Upper lobe of left lung (tissue), 6 donors: ENCODE data around the gene ST3GAL3. TPM values are rescaled to one million over a fixed set of nuclear protein-coding genes. Genes with fewer than 3 reads are reported as not detected.

ENCODE experiments used
- ATAC-seq, 2 donors: fragments of 200-7000 bp; cut with Tn5 transposase; one replicate each; pipeline ENCODE4 v1.9.1; 2022; ENCODE audit warnings: mild to moderate bottlenecking in 2 of 2, moderate library complexity in 2 of 2; ENCODE audit not compliant: low FRiP score in 2 of 2
- DNase-seq, 2 donors: peaks; one replicate each; pipeline ENCODE4 v3.0.0-alpha.2; 2019 to 2020
- H3K27ac ChIP-seq, 4 donors: fragments of 200-600 bp; sonication (generic); one replicate each; pipeline ENCODE4 v1.5.1; 2016 to 2019
- H3K27me3 ChIP-seq, 4 donors: fragments of 200-600 bp; sonication (generic); one replicate each; pipeline ENCODE4 v1.5.1; 2017 to 2019
- H3K36me3 ChIP-seq, 4 donors: fragments of 200-600 bp; sonication (generic); one replicate each; pipeline ENCODE4 v1.5.1; 2016 to 2019
- H3K4me1 ChIP-seq, 4 donors: fragments of 200-600 bp; sonication (generic); one replicate each; pipeline ENCODE4 v1.5.1; 2018 to 2019
- H3K4me3 ChIP-seq, 4 donors: fragments of 200-600 bp; sonication (generic); one replicate each; pipeline ENCODE4 v1.5.1; 2017 to 2019; ENCODE audit warnings: mild to moderate bottlenecking in 2 of 4, moderate library complexity in 1 of 4
- H3K9me3 ChIP-seq, 4 donors: fragments of 200-600 bp; sonication (generic); one replicate each; pipeline ENCODE4 v1.5.1; 2018 to 2019
- EP300 ChIP-seq, 4 donors: sonication (generic); formaldehyde crosslinking; IDR thresholded peaks; one replicate each; pipeline ENCODE4 v1.5.1; 2017; ENCODE audit warnings: antibody characterized with exemption in 4 of 4, control low read depth in 2 of 4
- POLR2A ChIP-seq, 4 donors: fragments of 450-650 bp; IDR thresholded peaks; one replicate each; pipeline ENCODE4 v1.5.1; 2016 to 2017; ENCODE audit warnings: antibody characterized with exemption in 4 of 4, mild to moderate bottlenecking in 2 of 4
- POLR2AphosphoS5 ChIP-seq, 2 donors: sonication (generic); formaldehyde crosslinking; IDR thresholded peaks; one replicate each; pipeline ENCODE4 v1.5.1; 2017; ENCODE audit warnings: antibody characterized with exemption in 2 of 2
- WGBS, 2 donors: methylation state at CpG; one replicate each; pipeline ENCODE4 v1.1.5; 2017 to 2018; 5-methylcytosine and 5-hydroxymethylcytosine counted together
- total RNA-seq, 6 donors: library from RNA; depleted of rRNA in 4 of 6; stranded (reverse); fragments of >200 nt in 4 of 6; gene quantifications; one replicate each; pipeline versions ENCODE4 v1.1.0 to v1.2.1, GENCODE V29; 2016 to 2021
- TF ChIP-seq, protein P1 (sequence below), 6 experiments: fragments of 450-650 bp in 4 of 6; fragments of 200-600 bp in 2 of 6; sonication (generic) in 2 of 6; IDR thresholded peaks; one replicate each; pipeline ENCODE4 v1.5.1; 2016 to 2019; ENCODE audit warnings: antibody characterized with exemption in 6 of 6
- donor health status: DM: no; HTN: no; CAD: no; lungs with moderate emphysema.
- donor health status: DM: no; HTN: yes; CAD: no; lungs with severe emphysema.

ST3GAL3 gene
- total RNA-seq, 6 donors from 2014 or later, result 14.4 to 46.1 (median 19.2) TPM

DNA sequence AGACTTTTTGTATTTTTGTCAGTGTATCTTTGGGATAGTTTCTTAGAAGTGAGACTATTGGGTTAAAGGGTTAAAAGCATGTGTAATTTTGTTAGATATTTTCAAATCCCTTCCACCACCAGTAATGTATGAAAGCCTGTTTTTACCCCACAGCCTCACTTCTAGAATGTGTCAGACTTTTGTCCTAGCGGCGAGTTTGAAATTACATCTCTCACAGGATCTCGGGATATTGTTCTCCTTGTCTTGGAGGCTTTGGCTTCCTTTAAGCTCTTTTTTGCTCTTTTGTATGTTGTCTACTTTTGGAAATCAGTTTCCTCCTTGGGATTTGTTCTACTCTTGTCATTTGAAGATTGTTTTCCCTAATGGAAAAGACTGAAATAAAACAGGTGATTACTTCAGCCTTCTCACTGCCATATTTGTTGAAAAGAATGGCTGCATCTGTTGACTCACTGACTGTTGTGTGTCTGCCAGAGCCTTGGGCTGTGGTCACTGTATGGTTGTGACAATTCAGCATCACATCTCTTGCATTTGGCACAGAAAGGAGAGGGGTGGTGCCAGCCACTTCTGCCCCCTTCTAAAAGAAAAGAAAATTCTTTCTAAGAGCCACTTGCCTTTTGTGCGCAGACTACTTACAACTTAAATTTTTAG lies 22.6 kb downstream of the ST3GAL3 start:
- Histone ChIP-seq H3K27me3 (no peaks in the 10 kb centered on the region), H3K27ac (no peak overlapping the region), H3K4me3 (no peak overlapping the region), H3K9me3 (no peaks in the 10 kb centered on the region), H3K36me3 (no peaks in the 10 kb centered on the region), H3K4me1 (no peaks in the 10 kb centered on the region)
- 96 to 97% methylated on average over 4 of the region's 4 CpGs for WGBS, 2 donors
- DNase-seq (no peak), ATAC-seq (no peak)
- TF ChIP-seq POLR2AphosphoS5 (IDR thresholded peaks at IDR 0.05), result no peak
- no peak for TF ChIP-seq POLR2A (IDR thresholded peaks at IDR 0.05)
- TF ChIP-seq, protein P1, sequence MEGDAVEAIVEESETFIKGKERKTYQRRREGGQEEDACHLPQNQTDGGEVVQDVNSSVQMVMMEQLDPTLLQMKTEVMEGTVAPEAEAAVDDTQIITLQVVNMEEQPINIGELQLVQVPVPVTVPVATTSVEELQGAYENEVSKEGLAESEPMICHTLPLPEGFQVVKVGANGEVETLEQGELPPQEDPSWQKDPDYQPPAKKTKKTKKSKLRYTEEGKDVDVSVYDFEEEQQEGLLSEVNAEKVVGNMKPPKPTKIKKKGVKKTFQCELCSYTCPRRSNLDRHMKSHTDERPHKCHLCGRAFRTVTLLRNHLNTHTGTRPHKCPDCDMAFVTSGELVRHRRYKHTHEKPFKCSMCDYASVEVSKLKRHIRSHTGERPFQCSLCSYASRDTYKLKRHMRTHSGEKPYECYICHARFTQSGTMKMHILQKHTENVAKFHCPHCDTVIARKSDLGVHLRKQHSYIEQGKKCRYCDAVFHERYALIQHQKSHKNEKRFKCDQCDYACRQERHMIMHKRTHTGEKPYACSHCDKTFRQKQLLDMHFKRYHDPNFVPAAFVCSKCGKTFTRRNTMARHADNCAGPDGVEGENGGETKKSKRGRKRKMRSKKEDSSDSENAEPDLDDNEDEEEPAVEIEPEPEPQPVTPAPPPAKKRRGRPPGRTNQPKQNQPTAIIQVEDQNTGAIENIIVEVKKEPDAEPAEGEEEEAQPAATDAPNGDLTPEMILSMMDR (IDR thresholded peaks at IDR 0.05), result no peak
- no peak for TF ChIP-seq EP300 (IDR thresholded peaks at IDR 0.05)

- ATAC-seq (no peak), DNase-seq (no peak)
- Histone ChIP-seq H3K27ac (no peak overlapping the region), H3K27me3 (no peaks in the 10 kb centered on the region), H3K9me3 (no peaks in the 10 kb centered on the region), H3K4me1 (no peaks in the 10 kb centered on the region), H3K4me3 (no peak overlapping the region), H3K36me3 (peaks cover 0 to 11% (median 7%) of the 10 kb centered on the region in 4 donors)
- WGBS, 2 donors, result 84 to 87% methylated on average over 7 of the region's 7 CpGs
- no peak for TF ChIP-seq POLR2AphosphoS5 (IDR thresholded peaks at IDR 0.05)
- no peak for TF ChIP-seq POLR2A (IDR thresholded peaks at IDR 0.05)
- TF ChIP-seq, protein P1 (IDR thresholded peaks at IDR 0.05), result no peak
- no peak for TF ChIP-seq EP300 (IDR thresholded peaks at IDR 0.05)
Measured at GRCh38 chr1:43731867-43732531, 24.7 kb downstream of the ST3GAL3 start.

GRCh38 chr1:43736819-43737218 lies 29.5 kb downstream of the ST3GAL3 start:
- DNase-seq, result no peak
- Histone ChIP-seq H3K4me1 (no peaks in the 10 kb centered on the region), H3K4me3 (no peak overlapping the region), H3K9me3 (no peaks in the 10 kb centered on the region), H3K36me3 (peaks cover 0 to 26% (median 7%) of the 10 kb centered on the region in 4 donors), H3K27ac (no peak overlapping the region), H3K27me3 (no peaks in the 10 kb centered on the region)
- TF ChIP-seq, protein P1 (IDR thresholded peaks at IDR 0.05), result no peak
- TF ChIP-seq POLR2A (IDR thresholded peaks at IDR 0.05), result no peak
- no peak for TF ChIP-seq POLR2AphosphoS5 (IDR thresholded peaks at IDR 0.05)
- no peak for TF ChIP-seq EP300 (IDR thresholded peaks at IDR 0.05)
- WGBS, 2 donors, result 89 to 93% methylated on average over 2 of the region's 2 CpGs
- no peak for ATAC-seq

- TF ChIP-seq, protein P1 (IDR thresholded peaks at IDR 0.05), result no peak
- TF ChIP-seq EP300 (IDR thresholded peaks at IDR 0.05), result no peak
- no peak for TF ChIP-seq POLR2AphosphoS5 (IDR thresholded peaks at IDR 0.05)
- no peak for ATAC-seq
- 87 to 91% methylated on average over 4 of the region's 4 CpGs for WGBS, 2 donors
Measured at GRCh38 chr1:43742026-43742425, 34.7 kb downstream of the ST3GAL3 start.

More at GRCh38 chr1:43742026-43742425, 34.7 kb downstream of the ST3GAL3 start:
- no peak for DNase-seq
- Histone ChIP-seq H3K27me3 (no peaks in the 10 kb centered on the region), H3K9me3 (no peaks in the 10 kb centered on the region), H3K36me3 (peaks cover 0 to 15% (median 0%) of the 10 kb centered on the region in 4 donors), H3K4me3 (no peak overlapping the region), H3K4me1 (no peaks in the 10 kb centered on the region), H3K27ac (no peak overlapping the region)
